Activated effector memory CD4-positive, alpha-beta T cell treated with anti-CD3 and anti-CD28 coated beads, Interleukin-2, amount 50 U/mL, for 16 hours (primary cell): Measurements from ENCODE around the gene HDHD5.
A peak's percentile ranks its signal among the peaks of the same experiment; 100 is the strongest.

ENCODE experiments used
- DNase-seq: peaks from one replicate; pipeline ENCODE4 v3.0.0-alpha.2; 2020

Gene HDHD5

GRCh38 chr22:17152971-17153370 lies 6.1 kb downstream of the HDHD5 start:
- DNase-seq, result no peak

- DNase-seq, result no peak
These were observed 6.7 kb downstream of the HDHD5 start for GRCh38 chr22:17152340-17152739.

- peak; percentile 14 for DNase-seq
These were observed 9.8 kb downstream of the HDHD5 start for GRCh38 chr22:17149076-17149815.

- DNase-seq, result peak; percentile 27
These were observed 11.6 kb downstream of the HDHD5 start for GRCh38 chr22:17147458-17147857.

GRCh38 chr22:17145021-17145680 lies 13.9 kb downstream of the HDHD5 start:
- DNase-seq, result peak; percentile 50

- peak; percentile 43 for DNase-seq
These were observed 15.3 kb downstream of the HDHD5 start for GRCh38 chr22:17143826-17144225.

GRCh38 chr22:17143101-17143500 lies 16.0 kb downstream of the HDHD5 start:
- no peak for DNase-seq

- peak; percentile 42 for DNase-seq
These were observed 18.0 kb downstream of the HDHD5 start for GRCh38 chr22:17140826-17141766.

GRCh38 chr22:17140022-17140421 lies 19.1 kb downstream of the HDHD5 start:
- DNase-seq, result no peak

GRCh38 chr22:17138513-17138912 lies 20.6 kb downstream of the HDHD5 start:
- no peak for DNase-seq

GRCh38 chr22:17137861-17138425 lies 21.1 kb downstream of the HDHD5 start:
- no peak for DNase-seq

GRCh38 chr22:17137170-17137569 lies 21.9 kb downstream of the HDHD5 start:
- no peak for DNase-seq

GRCh38 chr22:17135153-17135760 lies 23.8 kb downstream of the HDHD5 start:
- no peak for DNase-seq

- DNase-seq, result no peak
These were observed 25.9 kb downstream of the HDHD5 start for GRCh38 chr22:17133137-17133536.

- no peak for DNase-seq
These were observed 27.0 kb downstream of the HDHD5 start for GRCh38 chr22:17132112-17132511.

GRCh38 chr22:17131686-17132085 lies 27.4 kb downstream of the HDHD5 start:
- DNase-seq, result no peak

- no peak for DNase-seq
These were observed 28.9 kb downstream of the HDHD5 start for GRCh38 chr22:17130199-17130598.

- DNase-seq, result no peak
These were observed 37.6 kb downstream of the HDHD5 start, which contains the start of gene TMEM121B for GRCh38 chr22:17121233-17122195. TMEM121B (minus strand) TSS chr22:17121360; CDS start chr22:17121127, 233 bp downstream.

- peak; percentile 71 for DNase-seq
These were observed 38.3 kb downstream of the HDHD5 start for GRCh38 chr22:17120711-17121232.

GRCh38 chr22:17120281-17120680 lies 38.8 kb downstream of the HDHD5 start:
- peak; percentile 82 for DNase-seq
